ENCODE data around the gene TARS2. TPM values are rescaled to one million over a fixed set of nuclear protein-coding genes. Genes with fewer than 3 reads are reported as not detected.
A peak's percentile ranks its signal among the peaks of the same experiment; 100 is the strongest.

TARS2 gene, protein sequence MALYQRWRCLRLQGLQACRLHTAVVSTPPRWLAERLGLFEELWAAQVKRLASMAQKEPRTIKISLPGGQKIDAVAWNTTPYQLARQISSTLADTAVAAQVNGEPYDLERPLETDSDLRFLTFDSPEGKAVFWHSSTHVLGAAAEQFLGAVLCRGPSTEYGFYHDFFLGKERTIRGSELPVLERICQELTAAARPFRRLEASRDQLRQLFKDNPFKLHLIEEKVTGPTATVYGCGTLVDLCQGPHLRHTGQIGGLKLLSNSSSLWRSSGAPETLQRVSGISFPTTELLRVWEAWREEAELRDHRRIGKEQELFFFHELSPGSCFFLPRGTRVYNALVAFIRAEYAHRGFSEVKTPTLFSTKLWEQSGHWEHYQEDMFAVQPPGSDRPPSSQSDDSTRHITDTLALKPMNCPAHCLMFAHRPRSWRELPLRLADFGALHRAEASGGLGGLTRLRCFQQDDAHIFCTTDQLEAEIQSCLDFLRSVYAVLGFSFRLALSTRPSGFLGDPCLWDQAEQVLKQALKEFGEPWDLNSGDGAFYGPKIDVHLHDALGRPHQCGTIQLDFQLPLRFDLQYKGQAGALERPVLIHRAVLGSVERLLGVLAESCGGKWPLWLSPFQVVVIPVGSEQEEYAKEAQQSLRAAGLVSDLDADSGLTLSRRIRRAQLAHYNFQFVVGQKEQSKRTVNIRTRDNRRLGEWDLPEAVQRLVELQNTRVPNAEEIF
- total RNA-seq: 10 to 100 TPM in 3 of 4 donors, 1 to 10 TPM in 1; 5.8 to 19.4 (median 12.8) TPM

DNA sequence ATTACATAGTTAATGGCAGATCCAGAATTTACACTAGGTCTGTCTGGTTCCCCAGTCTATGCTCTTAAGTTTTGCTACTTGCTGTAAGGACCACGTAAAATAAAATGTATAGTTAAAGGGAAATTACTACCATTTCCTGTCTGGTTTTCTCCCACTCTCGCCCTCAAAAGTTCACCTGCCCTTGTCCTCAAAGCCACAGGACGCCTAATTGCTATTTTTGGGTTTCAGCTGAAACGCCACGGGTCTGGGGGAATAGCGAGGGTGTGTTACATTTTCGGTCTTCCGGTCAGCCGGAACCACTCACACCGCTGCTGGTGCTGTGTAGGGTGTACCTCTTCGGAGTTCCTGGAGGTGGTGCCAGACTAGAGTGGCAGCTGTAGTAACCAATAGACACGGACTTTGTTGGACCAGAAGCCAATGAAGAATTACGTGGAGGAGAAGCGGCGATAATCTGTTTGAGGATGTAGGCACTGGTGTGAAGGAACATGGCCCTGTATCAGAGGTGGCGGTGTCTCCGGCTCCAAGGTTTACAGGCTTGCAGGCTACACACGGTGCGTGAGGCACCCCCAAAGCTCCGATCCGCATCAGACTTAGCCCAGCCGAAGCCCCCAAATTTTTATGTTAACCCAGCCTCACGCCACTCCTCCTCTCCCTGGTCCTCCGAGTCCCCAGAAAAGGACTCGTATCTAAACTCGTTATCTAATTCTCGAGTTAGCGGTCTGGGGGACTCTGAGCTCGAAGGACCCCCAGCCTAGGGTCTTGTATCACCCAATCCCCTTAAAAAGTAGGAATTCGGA, at the start of gene TARS2:
Gene TARS2 (plus strand): TSS at position 454 of the 797 bp plus-strand sequence. CDS start 32 bp downstream, at position 486.
- peak within 1 kb of the TSS; percentile 64 to 93 (median 72) for H3K4me3 ChIP-seq
- H3K4me1 ChIP-seq: peaks cover 9 to 18% (median 12%) of the 10 kb centered on the region in 4 donors
- 0% methylated on average over 29 of the region's 30 CpGs for WGBS
- TF ChIP-seq, protein P1, sequence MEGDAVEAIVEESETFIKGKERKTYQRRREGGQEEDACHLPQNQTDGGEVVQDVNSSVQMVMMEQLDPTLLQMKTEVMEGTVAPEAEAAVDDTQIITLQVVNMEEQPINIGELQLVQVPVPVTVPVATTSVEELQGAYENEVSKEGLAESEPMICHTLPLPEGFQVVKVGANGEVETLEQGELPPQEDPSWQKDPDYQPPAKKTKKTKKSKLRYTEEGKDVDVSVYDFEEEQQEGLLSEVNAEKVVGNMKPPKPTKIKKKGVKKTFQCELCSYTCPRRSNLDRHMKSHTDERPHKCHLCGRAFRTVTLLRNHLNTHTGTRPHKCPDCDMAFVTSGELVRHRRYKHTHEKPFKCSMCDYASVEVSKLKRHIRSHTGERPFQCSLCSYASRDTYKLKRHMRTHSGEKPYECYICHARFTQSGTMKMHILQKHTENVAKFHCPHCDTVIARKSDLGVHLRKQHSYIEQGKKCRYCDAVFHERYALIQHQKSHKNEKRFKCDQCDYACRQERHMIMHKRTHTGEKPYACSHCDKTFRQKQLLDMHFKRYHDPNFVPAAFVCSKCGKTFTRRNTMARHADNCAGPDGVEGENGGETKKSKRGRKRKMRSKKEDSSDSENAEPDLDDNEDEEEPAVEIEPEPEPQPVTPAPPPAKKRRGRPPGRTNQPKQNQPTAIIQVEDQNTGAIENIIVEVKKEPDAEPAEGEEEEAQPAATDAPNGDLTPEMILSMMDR (IDR thresholded peaks at IDR 0.05): peak in 2 of 3 experiments; percentile 34 to 41
- TF ChIP-seq POLR2AphosphoS5 (IDR thresholded peaks at IDR 0.05) (peak; percentile 77 to 86), EP300 (IDR thresholded peaks at IDR 0.05) (no peak)
- H3K9me3 ChIP-seq: no peaks in the 10 kb centered on the region
- DNase-seq (ENCODE audit: extremely low spot score): peak; percentile 98
- intact Hi-C loops (cut with DNase I): no loop called here
- peaks cover 6 to 35% (median 26%) of the 10 kb centered on the region in 4 donors for H3K36me3 ChIP-seq
- H3K27me3 ChIP-seq: no peaks in the 10 kb centered on the region
- peak within 1 kb of the TSS; percentile 72 to 78 (median 76) for H3K27ac ChIP-seq (replicated peaks in 1 of 4)

DNA sequence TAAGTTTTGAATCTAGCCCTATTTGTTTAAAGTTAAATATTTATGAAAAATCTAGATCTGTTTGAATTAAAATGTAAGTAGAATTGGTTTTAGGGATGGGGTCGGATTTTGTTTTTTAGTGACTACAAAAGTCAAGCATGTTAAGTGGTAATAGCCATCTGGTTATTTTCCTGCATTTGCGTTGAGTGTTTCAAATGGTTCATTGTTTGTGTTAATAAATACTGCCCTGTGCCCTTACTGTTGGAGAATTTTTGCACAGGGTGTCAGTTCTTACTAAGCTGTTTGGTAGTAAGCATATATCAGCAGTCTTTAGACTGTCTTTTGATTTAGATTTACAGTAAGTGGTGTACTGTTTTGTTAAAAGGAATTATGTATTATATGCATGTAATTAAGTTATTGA, 46.1 kb upstream of the TARS2 start:
- Histone ChIP-seq H3K4me1 (peaks cover 0 to 3% (median 0%) of the 10 kb centered on the region in 4 donors), H3K27me3 (no peaks in the 10 kb centered on the region), H3K36me3 (peaks cover 4 to 76% (median 37%) of the 10 kb centered on the region in 4 donors), H3K27ac (replicated peaks in 1 of 4) (no peak overlapping the region), H3K9me3 (no peaks in the 10 kb centered on the region), H3K4me3 (no peak overlapping the region)
- TF ChIP-seq POLR2AphosphoS5 (IDR thresholded peaks at IDR 0.05): no peak
- TF ChIP-seq, protein P1 (IDR thresholded peaks at IDR 0.05): no peak
- TF ChIP-seq POLR2A (IDR thresholded peaks at IDR 0.05; ENCODE audit: low read depth): no peak
- no peak for TF ChIP-seq EP300 (IDR thresholded peaks at IDR 0.05)
- intact Hi-C loops (cut with DNase I): no loop called here
- no peak for DNase-seq (ENCODE audit: extremely low spot score)
- 85% methylated on average over 2 of the region's 2 CpGs for WGBS

DNA sequence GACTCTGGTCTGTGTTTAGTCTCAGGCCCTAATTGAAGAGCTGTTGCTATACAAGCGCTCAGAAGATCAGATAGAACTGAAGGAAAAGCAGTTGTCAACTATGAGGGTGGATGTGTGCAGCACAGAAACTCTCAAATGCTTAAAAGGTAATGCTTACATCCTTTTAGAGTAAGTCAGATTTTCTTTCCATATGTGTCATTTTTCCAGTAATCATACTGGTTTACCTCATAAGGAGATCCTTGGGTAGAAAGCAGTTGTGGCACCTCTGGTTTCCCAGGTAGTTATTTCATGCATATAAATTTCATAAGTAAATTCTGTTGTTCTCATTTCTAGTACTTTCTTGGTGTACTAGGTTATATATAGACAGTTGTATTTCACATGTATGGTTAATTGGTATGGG, 43.0 kb upstream of the TARS2 start:
- Histone ChIP-seq H3K4me3 (no peak overlapping the region), H3K27me3 (no peaks in the 10 kb centered on the region), H3K9me3 (no peaks in the 10 kb centered on the region), H3K27ac (replicated peaks in 1 of 4) (no peak overlapping the region), H3K36me3 (peaks cover 26 to 84% (median 60%) of the 10 kb centered on the region in 4 donors), H3K4me1 (peaks cover 0 to 3% (median 0%) of the 10 kb centered on the region in 4 donors)
- TF ChIP-seq EP300 (IDR thresholded peaks at IDR 0.05) (no peak), POLR2A (IDR thresholded peaks at IDR 0.05; ENCODE audit: low read depth) (no peak), POLR2AphosphoS5 (IDR thresholded peaks at IDR 0.05) (no peak)
- TF ChIP-seq, protein P1 (IDR thresholded peaks at IDR 0.05): no peak
- WGBS: 96% methylated on average over 1 of the region's 1 CpG
- intact Hi-C loops (cut with DNase I): no loop called here
- DNase-seq (ENCODE audit: extremely low spot score): no peak

DNA sequence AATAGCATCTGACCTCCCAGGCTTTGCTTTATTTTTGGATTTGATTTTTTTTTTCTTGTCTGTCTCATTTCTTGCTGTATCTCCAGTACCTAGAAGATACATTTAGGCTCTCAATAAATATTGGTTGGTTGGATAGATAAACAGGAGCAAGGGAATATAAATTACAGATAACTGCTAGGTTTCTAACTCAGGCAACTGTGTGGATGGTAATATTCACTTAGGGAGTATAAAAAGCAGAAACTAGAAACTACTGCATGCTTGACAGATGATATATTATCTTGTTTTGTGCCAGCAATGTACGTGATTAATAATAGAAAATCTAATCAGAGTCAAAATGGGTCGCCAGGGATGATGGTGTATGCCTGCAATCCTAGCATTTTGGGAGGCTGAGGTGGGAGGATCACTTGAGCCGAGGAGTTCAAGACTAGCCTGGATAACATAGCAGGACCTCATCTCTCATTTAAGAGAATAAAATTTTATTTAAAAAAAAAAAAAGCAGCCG, 31.0 kb upstream of the TARS2 start:
- TF ChIP-seq, protein P1 (IDR thresholded peaks at IDR 0.05): no peak
- no peak for TF ChIP-seq POLR2AphosphoS5 (IDR thresholded peaks at IDR 0.05)
- no peak for TF ChIP-seq EP300 (IDR thresholded peaks at IDR 0.05)
- no peak for TF ChIP-seq POLR2A (IDR thresholded peaks at IDR 0.05; ENCODE audit: low read depth)
- H3K4me1 ChIP-seq: no peaks in the 10 kb centered on the region
- no peaks in the 10 kb centered on the region for H3K9me3 ChIP-seq
- DNase-seq (ENCODE audit: extremely low spot score): no peak
- no peak overlapping the region for H3K4me3 ChIP-seq
- intact Hi-C loops (cut with DNase I): no loop called here
- WGBS: 80% methylated on average over 4 of the region's 4 CpGs
- no peaks in the 10 kb centered on the region for H3K27me3 ChIP-seq
- no peak overlapping the region for H3K27ac ChIP-seq (replicated peaks in 1 of 4)
- peaks cover 31 to 82% (median 47%) of the 10 kb centered on the region in 4 donors for H3K36me3 ChIP-seq

Data from esophagus muscularis mucosa (tissue), 4 donors.